GM12878 (cell line): ENCODE data around the gene FIZ1.

ENCODE experiments used
- BMI1 ChIP-seq: fragments of 450-650 bp; IDR thresholded peaks from 2 replicates; pipeline ENCODE4 v1.6.1; 2016; ENCODE audit warnings: mild to moderate bottlenecking, moderate library complexity, borderline replicate concordance
- CHD2 ChIP-seq: IDR thresholded peaks from 2 replicates; pipeline ENCODE4 v1.6.1; 2011; ENCODE audit warnings: low read depth, low read length, improper control_type of control experiment, borderline replicate concordance
- CREB1 ChIP-seq: IDR thresholded peaks from 2 replicates; pipeline ENCODE4 v1.6.1; 2012; ENCODE audit warnings: low read depth, mild to moderate bottlenecking, inconsistent platforms
- CTCF ChIP-seq, 3 experiments: IDR thresholded peaks in 2 of 3; conservative IDR thresholded peaks in 1 of 3; 2 replicates each; pipeline ENCODE4 v1.5.1; 2011; ENCODE audit warnings: low read depth in 3 of 3, low read length in 3 of 3, mild to moderate bottlenecking in 3 of 3, control low read depth in 2 of 3, moderate library complexity in 2 of 3, inconsistent platforms in 1 of 3, mixed read lengths in 1 of 3; ENCODE audit not compliant: control insufficient read depth in 2 of 3, insufficient read depth in 1 of 3; ENCODE audit errors: extremely low read depth in 1 of 3
- E4F1 ChIP-seq: fragments of 450-650 bp; IDR thresholded peaks from 2 replicates; pipeline ENCODE4 v1.6.1; 2018; ENCODE audit warnings: borderline replicate concordance, mild to moderate bottlenecking; ENCODE audit not compliant: partially characterized antibody
- HCFC1 ChIP-seq: fragments of 150-350 bp; IDR thresholded peaks from 2 replicates; pipeline ENCODE4 v1.6.1; 2014; ENCODE audit warnings: low read length
- MAX ChIP-seq: IDR thresholded peaks from 2 replicates; pipeline ENCODE4 v1.6.1; 2012; ENCODE audit warnings: low read depth, low read length, improper control_type of control experiment
- MEF2A ChIP-seq: IDR thresholded peaks from 2 replicates; pipeline ENCODE4 v1.6.1; 2011; ENCODE audit warnings: low read depth, mild to moderate bottlenecking, low read length, moderate library complexity; ENCODE audit not compliant: insufficient read depth
- MXI1 ChIP-seq: fragments of 150-350 bp; IDR thresholded peaks from 2 replicates; pipeline ENCODE4 v1.6.1; 2011; ENCODE audit warnings: low read depth, mild to moderate bottlenecking, inconsistent platforms, low read length, improper control_type of control experiment
- POLR2A ChIP-seq: IDR thresholded peaks from 2 replicates; pipeline ENCODE4 v1.6.1; 2011; ENCODE audit warnings: low read depth, mild to moderate bottlenecking, low read length
- POLR2AphosphoS5 ChIP-seq: IDR thresholded peaks from 2 replicates; pipeline ENCODE4 v1.6.1; 2011; ENCODE audit warnings: mild to moderate bottlenecking, low read length, inconsistent platforms
- SREBF1 ChIP-seq: IDR thresholded peaks from 2 replicates; pipeline ENCODE4 v1.6.1; 2012; ENCODE audit warnings: mild to moderate bottlenecking, low read length
- SRF ChIP-seq, 2 experiments: IDR thresholded peaks; 2 replicates each; pipeline ENCODE4 v1.6.1; 2011; ENCODE audit warnings: low read depth in 2 of 2, low read length in 2 of 2, mild to moderate bottlenecking in 1 of 2, moderate library complexity in 1 of 2
- TF ChIP-seq, protein P1 (sequence below): IDR thresholded peaks from 2 replicates; pipeline ENCODE4 v1.6.1; 2011; ENCODE audit warnings: borderline replicate concordance, low read depth, mild to moderate bottlenecking, moderate library complexity, mixed read lengths, low read length; ENCODE audit not compliant: insufficient read depth; ENCODE audit errors: extremely low read length

- TF ChIP-seq MEF2A (no peak), CTCF (IDR thresholded peaks at IDR 0.05 in 2 of 3, conservative IDR thresholded peaks at IDR 0.05 in 1 of 3; ENCODE audit: control insufficient read depth in 2 of 3, extremely low read depth in 1 of 3, insufficient read depth in 1 of 3, low read depth in 3 of 3, low read length in 3 of 3) (no peak), BMI1 (no peak), HCFC1 (no peak), SRF (IDR thresholded peaks at IDR 0.05; ENCODE audit: low read depth in 2 of 2, low read length in 2 of 2) (no peak), MXI1 (no peak), SREBF1 (no peak), POLR2A (no peak), E4F1 (no peak), POLR2AphosphoS5 (no peak), CHD2 (no peak), CREB1 (no peak), MAX (no peak)
- TF ChIP-seq, protein P1, sequence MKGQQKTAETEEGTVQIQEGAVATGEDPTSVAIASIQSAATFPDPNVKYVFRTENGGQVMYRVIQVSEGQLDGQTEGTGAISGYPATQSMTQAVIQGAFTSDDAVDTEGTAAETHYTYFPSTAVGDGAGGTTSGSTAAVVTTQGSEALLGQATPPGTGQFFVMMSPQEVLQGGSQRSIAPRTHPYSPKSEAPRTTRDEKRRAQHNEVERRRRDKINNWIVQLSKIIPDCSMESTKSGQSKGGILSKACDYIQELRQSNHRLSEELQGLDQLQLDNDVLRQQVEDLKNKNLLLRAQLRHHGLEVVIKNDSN, result no peak
Measured at GRCh38 chr19:55544776-55545439, 54.4 kb downstream of the FIZ1 start.
